ENCODE data around the gene ZBED5.

Gene ZBED5

GRCh38 chr11:10899121-10899830 lies 41.4 kb upstream of the ZBED5 start:
- TF ChIP-seq BHLHE40 (IDR thresholded peaks at IDR 0.05; ENCODE audit: borderline replicate concordance) (no peak), ARNT (IDR thresholded peaks at IDR 0.05) (no peak), NFRKB (IDR thresholded peaks at IDR 0.05) (no peak), LEF1 (IDR thresholded peaks at IDR 0.05; ENCODE audit: borderline replicate concordance) (no peak), TARDBP (IDR thresholded peaks at IDR 0.05) (no peak), SUZ12 (IDR thresholded peaks at IDR 0.05) (no peak), HDGF (IDR thresholded peaks at IDR 0.05; ENCODE audit: borderline replicate concordance) (no peak), ZNF384 (IDR thresholded peaks at IDR 0.05) (no peak), SP1 (IDR thresholded peaks at IDR 0.05) (no peak), FOXK2 (IDR thresholded peaks at IDR 0.05) (no peak), L3MBTL2 (conservative IDR thresholded peaks at IDR 0.05) (no peak), CTBP1 (IDR thresholded peaks at IDR 0.05; ENCODE audit: borderline replicate concordance) (no peak), FOXM1 (IDR thresholded peaks at IDR 0.05; ENCODE audit: borderline replicate concordance) (no peak), ELF4 (IDR thresholded peaks at IDR 0.05) (no peak), FOXA1 (IDR thresholded peaks at IDR 0.05) (no peak)
- TF ChIP-seq, protein P1, sequence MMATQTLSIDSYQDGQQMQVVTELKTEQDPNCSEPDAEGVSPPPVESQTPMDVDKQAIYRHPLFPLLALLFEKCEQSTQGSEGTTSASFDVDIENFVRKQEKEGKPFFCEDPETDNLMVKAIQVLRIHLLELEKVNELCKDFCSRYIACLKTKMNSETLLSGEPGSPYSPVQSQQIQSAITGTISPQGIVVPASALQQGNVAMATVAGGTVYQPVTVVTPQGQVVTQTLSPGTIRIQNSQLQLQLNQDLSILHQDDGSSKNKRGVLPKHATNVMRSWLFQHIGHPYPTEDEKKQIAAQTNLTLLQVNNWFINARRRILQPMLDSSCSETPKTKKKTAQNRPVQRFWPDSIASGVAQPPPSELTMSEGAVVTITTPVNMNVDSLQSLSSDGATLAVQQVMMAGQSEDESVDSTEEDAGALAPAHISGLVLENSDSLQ (IDR thresholded peaks at IDR 0.05) = no peak
- ChIA-PET CTCF (interaction anchor here (0.6 to 1.4 kb wide), 2 partner anchors 21 to 279 kb away, joined by 3 to 4 read pairs; no protein-coding TSS in a partner anchor), POLR2A (interaction anchor here (1.0 to 3.0 kb wide), 4 partner anchors 15 to 91 kb away, joined by 4 to 35 read pairs (median 10); partner anchors contain the start of genes EIF4G2 and ZBED5)
- DNase-seq (ENCODE audit: extremely low spot score) = no peak

GRCh38 chr11:10898763-10899025 lies 40.8 kb upstream of the ZBED5 start:
- ChIA-PET POLR2A (interaction anchor here (2.0 to 3.0 kb wide), 2 partner anchors 41 to 90 kb away, joined by 13 to 35 read pairs; partner anchors contain the start of genes EIF4G2 and ZBED5), CTCF (no interaction called here)
- DNase-seq (ENCODE audit: extremely low spot score) = no peak
- TF ChIP-seq CTBP1 (IDR thresholded peaks at IDR 0.05; ENCODE audit: borderline replicate concordance) (no peak), FOXM1 (IDR thresholded peaks at IDR 0.05; ENCODE audit: borderline replicate concordance) (no peak), SUZ12 (IDR thresholded peaks at IDR 0.05) (no peak), BHLHE40 (IDR thresholded peaks at IDR 0.05; ENCODE audit: borderline replicate concordance) (no peak), HDGF (IDR thresholded peaks at IDR 0.05; ENCODE audit: borderline replicate concordance) (no peak), ELF4 (IDR thresholded peaks at IDR 0.05) (no peak), TARDBP (IDR thresholded peaks at IDR 0.05) (no peak), SP1 (IDR thresholded peaks at IDR 0.05) (no peak), FOXA1 (IDR thresholded peaks at IDR 0.05) (no peak)

GRCh38 chr11:10898003-10898762 lies 40.3 kb upstream of the ZBED5 start:
- ChIA-PET CTCF (no interaction called here), POLR2A (interaction anchor here (0.7 to 3.0 kb wide), 4 partner anchors 40 to 89 kb away, joined by 3 to 35 read pairs (median 8); partner anchors contain the start of genes EIF4G2 and ZBED5)
- DNase-seq (ENCODE audit: extremely low spot score) = no peak
- no peak for TF ChIP-seq ZNF384 (IDR thresholded peaks at IDR 0.05)
- TF ChIP-seq ELF4 (IDR thresholded peaks at IDR 0.05) = no peak
- TF ChIP-seq BHLHE40 (IDR thresholded peaks at IDR 0.05; ENCODE audit: borderline replicate concordance) = no peak
- TF ChIP-seq, protein P1 (IDR thresholded peaks at IDR 0.05) = no peak
- TF ChIP-seq ARNT (IDR thresholded peaks at IDR 0.05) = no peak
- no peak for TF ChIP-seq HDGF (IDR thresholded peaks at IDR 0.05; ENCODE audit: borderline replicate concordance)
- TF ChIP-seq SP1 (IDR thresholded peaks at IDR 0.05) = no peak
- no peak for TF ChIP-seq CTBP1 (IDR thresholded peaks at IDR 0.05; ENCODE audit: borderline replicate concordance)
- no peak for TF ChIP-seq NFRKB (IDR thresholded peaks at IDR 0.05)
- no peak for TF ChIP-seq SUZ12 (IDR thresholded peaks at IDR 0.05)
- no peak for TF ChIP-seq FOXA1 (IDR thresholded peaks at IDR 0.05)
- no peak for TF ChIP-seq L3MBTL2 (conservative IDR thresholded peaks at IDR 0.05)
- no peak for TF ChIP-seq TARDBP (IDR thresholded peaks at IDR 0.05)
- no peak for TF ChIP-seq FOXM1 (IDR thresholded peaks at IDR 0.05; ENCODE audit: borderline replicate concordance)

DNA sequence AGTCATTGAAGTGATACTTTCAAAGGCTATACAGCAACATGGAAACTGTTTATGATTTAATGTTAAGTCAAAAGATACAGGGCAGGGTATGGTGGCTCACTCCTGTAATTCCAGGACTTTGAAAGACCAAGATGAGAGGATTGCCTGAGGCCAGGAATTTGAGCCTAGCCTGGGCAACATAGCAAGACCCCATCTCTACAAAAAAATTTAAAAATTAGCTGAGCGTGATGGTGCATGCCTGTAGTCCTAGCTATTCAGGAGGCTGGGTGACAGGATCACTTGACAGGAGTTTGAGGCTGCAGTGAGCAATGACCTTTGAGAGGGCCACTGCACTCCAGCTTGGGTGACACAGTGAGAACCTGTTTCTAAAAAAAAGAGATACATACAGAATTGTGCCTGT lies 39.3 kb upstream of the ZBED5 start:
- TF ChIP-seq FOXK2 (IDR thresholded peaks at IDR 0.05) = no peak
- TF ChIP-seq LEF1 (IDR thresholded peaks at IDR 0.05; ENCODE audit: borderline replicate concordance) = no peak
- TF ChIP-seq ELF4 (IDR thresholded peaks at IDR 0.05) = no peak
- TF ChIP-seq SP1 (IDR thresholded peaks at IDR 0.05) = no peak
- CTCF ChIA-PET = no interaction called here
- POLR2A ChIA-PET = no interaction called here
- no peak for DNase-seq (ENCODE audit: extremely low spot score)

DNA sequence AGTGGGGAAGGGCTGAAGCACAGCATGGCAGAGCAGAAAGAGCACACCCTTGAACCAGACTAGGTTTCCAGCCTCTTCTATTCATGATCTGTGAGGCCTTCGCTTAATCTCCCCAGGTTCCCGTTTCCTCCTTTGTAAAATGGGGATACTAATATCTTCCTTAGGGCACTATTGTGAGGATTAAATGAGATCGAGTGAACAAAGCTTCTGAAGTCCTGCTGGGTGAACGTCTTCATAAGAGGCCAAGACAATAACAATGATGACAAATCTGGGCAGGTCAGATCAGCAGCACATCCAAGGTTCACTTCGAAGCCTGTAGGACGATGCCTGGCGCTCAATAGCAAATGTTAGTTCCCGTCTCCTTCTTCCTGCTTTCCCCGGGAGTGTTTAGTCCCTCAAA lies 38.6 kb upstream of the ZBED5 start:
- no peak for DNase-seq (ENCODE audit: extremely low spot score)
- POLR2A ChIA-PET = no interaction called here
- CTCF ChIA-PET = interaction anchor here (0.6 kb wide), 1 partner anchor 104 kb away, joined by 3 read pairs; no protein-coding TSS in a partner anchor
- TF ChIP-seq FOXK2 (IDR thresholded peaks at IDR 0.05) (no peak), TARDBP (IDR thresholded peaks at IDR 0.05) (no peak), BHLHE40 (IDR thresholded peaks at IDR 0.05; ENCODE audit: borderline replicate concordance) (no peak), L3MBTL2 (conservative IDR thresholded peaks at IDR 0.05) (no peak), SP1 (IDR thresholded peaks at IDR 0.05) (no peak), FOXM1 (IDR thresholded peaks at IDR 0.05; ENCODE audit: borderline replicate concordance) (no peak), NFRKB (IDR thresholded peaks at IDR 0.05) (no peak), CTBP1 (IDR thresholded peaks at IDR 0.05; ENCODE audit: borderline replicate concordance) (no peak), HDGF (IDR thresholded peaks at IDR 0.05; ENCODE audit: borderline replicate concordance) (no peak), ELF4 (IDR thresholded peaks at IDR 0.05) (no peak), ZNF384 (IDR thresholded peaks at IDR 0.05) (no peak), SUZ12 (IDR thresholded peaks at IDR 0.05) (no peak), ARNT (IDR thresholded peaks at IDR 0.05) (no peak), LEF1 (IDR thresholded peaks at IDR 0.05; ENCODE audit: borderline replicate concordance) (no peak), FOXA1 (IDR thresholded peaks at IDR 0.05) (no peak)
- TF ChIP-seq, protein P1 (IDR thresholded peaks at IDR 0.05) = no peak
